NCI-H446 (cell line): ENCODE measurements around the gene BTF3L4.

ENCODE experiments used
- DNase-seq, 2 experiments: peaks; one replicate each; lab custom pipeline; 2025; lab: John Stamatoyannopoulos, UW

The BTF3L4 gene

DNA sequence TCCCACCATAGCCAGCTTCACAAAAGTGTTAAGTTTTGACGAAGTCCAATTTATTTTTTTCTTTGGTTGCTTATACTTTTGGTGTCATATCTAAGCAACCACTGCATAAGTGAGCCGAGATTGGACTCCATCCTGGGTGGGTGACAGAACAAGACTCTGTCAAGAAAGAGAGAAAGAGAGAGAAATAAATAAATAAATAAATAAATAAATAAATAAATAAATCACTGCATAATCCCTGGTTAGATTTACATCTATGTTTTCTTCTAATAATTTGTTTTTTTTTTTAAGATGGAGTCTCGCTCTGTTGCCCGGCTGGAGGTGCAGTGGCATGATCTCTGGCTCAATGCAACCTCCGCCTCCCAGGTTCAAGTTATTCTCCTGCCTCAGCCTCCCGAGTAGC, 67.5 kb downstream of the BTF3L4 start:
- DNase-seq = no peak

GRCh38 chr1:52125736-52126359, 69.8 kb downstream of the BTF3L4 start:
- DNase-seq = no peak

- peak; percentile 26 to 64 for DNase-seq
These were observed 71.4 kb downstream of the BTF3L4 start for GRCh38 chr1:52127181-52128180.

- DNase-seq = no peak
These were observed 83.9 kb downstream of the BTF3L4 start for GRCh38 chr1:52139817-52140540.
